Right atrium auricular region (tissue), 2 donors: ENCODE measurements around the gene SLC15A3. TPM values are rescaled to one million over a fixed set of nuclear protein-coding genes. Genes with fewer than 3 reads are reported as not detected.

Experiments
- DNase-seq: peaks from one replicate; pipeline ENCODE4 v3.0.0-alpha.2; 2019; ENCODE audit warnings: low spot score
- H3K27ac ChIP-seq, 2 donors: fragments of 200-600 bp; sonication (generic); 1 replicate in 1 of 2; 2 replicates in 1 of 2; pipeline ENCODE4 v1.5.1; 2016 to 2019
- H3K27me3 ChIP-seq, 2 donors: fragments of 200-600 bp; sonication (generic); one replicate each; pipeline versions ENCODE4 v1.5.1 to v1.6.0; 2017 to 2019
- H3K36me3 ChIP-seq: fragments of 200-600 bp; sonication (generic); one replicate; pipeline ENCODE4 v1.5.1; 2016
- H3K4me1 ChIP-seq, 2 donors: fragments of 200-600 bp; sonication (generic); one replicate each; pipeline versions ENCODE4 v1.5.1 to v1.6.0; 2017 to 2019
- H3K4me3 ChIP-seq, 2 donors: fragments of 200-600 bp; sonication (generic); 1 replicate in 1 of 2; 2 replicates in 1 of 2; pipeline ENCODE4 v1.5.1; 2017 to 2019; ENCODE audit warnings: mild to moderate bottlenecking in 1 of 2, moderate library complexity in 1 of 2
- H3K9me3 ChIP-seq, 2 donors: fragments of 200-600 bp; sonication (generic); one replicate each; pipeline ENCODE4 v1.5.1; 2019
- total RNA-seq, 2 donors: library from RNA; depleted of rRNA; stranded (reverse); fragments of >200 nt; gene quantifications; one replicate each; pipeline ENCODE4 v1.1.0, GENCODE V29; 2016
- TF ChIP-seq, protein P1 (sequence below), 2 donors: fragments of 200-600 bp; sonication (generic); IDR thresholded peaks; one replicate each; pipeline ENCODE4 v1.5.1; 2019; ENCODE audit warnings: antibody characterized with exemption in 2 of 2

The SLC15A3 gene
- total RNA-seq, 2 donors from 2014 or later, result 12.9 to 17.5 TPM

- no peaks in the 10 kb centered on the region for H3K27me3 ChIP-seq
- no peaks in the 10 kb centered on the region for H3K36me3 ChIP-seq
- no peak overlapping the region for H3K4me3 ChIP-seq
- TF ChIP-seq, protein P1, sequence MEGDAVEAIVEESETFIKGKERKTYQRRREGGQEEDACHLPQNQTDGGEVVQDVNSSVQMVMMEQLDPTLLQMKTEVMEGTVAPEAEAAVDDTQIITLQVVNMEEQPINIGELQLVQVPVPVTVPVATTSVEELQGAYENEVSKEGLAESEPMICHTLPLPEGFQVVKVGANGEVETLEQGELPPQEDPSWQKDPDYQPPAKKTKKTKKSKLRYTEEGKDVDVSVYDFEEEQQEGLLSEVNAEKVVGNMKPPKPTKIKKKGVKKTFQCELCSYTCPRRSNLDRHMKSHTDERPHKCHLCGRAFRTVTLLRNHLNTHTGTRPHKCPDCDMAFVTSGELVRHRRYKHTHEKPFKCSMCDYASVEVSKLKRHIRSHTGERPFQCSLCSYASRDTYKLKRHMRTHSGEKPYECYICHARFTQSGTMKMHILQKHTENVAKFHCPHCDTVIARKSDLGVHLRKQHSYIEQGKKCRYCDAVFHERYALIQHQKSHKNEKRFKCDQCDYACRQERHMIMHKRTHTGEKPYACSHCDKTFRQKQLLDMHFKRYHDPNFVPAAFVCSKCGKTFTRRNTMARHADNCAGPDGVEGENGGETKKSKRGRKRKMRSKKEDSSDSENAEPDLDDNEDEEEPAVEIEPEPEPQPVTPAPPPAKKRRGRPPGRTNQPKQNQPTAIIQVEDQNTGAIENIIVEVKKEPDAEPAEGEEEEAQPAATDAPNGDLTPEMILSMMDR (IDR thresholded peaks at IDR 0.05), result no peak
- no peak overlapping the region for H3K27ac ChIP-seq
- H3K9me3 ChIP-seq, result no peaks in the 10 kb centered on the region
- H3K4me1 ChIP-seq, result no peaks in the 10 kb centered on the region
- DNase-seq, result no peak
These were observed 21.7 kb upstream of the SLC15A3 start for GRCh38 chr11:60973699-60974098.

- Histone ChIP-seq H3K27ac (no peak overlapping the region), H3K27me3 (no peaks in the 10 kb centered on the region), H3K9me3 (no peaks in the 10 kb centered on the region), H3K4me3 (no peak overlapping the region), H3K4me1 (no peaks in the 10 kb centered on the region), H3K36me3 (no peaks in the 10 kb centered on the region)
- DNase-seq, result no peak
- TF ChIP-seq, protein P1 (IDR thresholded peaks at IDR 0.05), result no peak
These were observed 20.4 kb upstream of the SLC15A3 start for GRCh38 chr11:60972182-60973030.

DNA sequence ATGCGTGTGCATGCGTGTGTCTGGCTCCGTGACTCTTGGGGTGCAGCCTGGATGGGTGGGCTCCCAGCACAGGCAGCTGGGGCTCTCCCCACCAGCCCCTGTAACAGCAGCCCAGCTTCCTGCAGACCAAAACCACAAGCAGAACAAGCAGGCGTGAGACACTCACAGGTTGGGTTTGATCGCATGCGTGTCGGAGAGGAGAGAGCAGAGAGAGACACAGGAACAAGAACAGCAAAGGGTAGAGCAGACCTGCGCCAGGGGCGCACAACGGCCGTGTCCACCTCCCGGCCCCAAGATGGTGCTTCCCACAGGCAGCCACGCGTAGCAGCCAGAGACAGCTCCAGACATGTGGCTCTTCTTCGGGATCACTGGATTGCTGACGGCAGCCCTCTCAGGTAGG is 19.5 kb upstream of the SLC15A3 start, which contains the start of gene CD6:
CD6 (plus strand) TSS at position 161 of the 400 bp plus-strand sequence; CDS start at position 347, 186 bp downstream.
- H3K36me3 ChIP-seq, result no peaks in the 10 kb centered on the region
- no peak within 1 kb of the TSS for H3K27ac ChIP-seq
- H3K4me1 ChIP-seq, result no peaks in the 10 kb centered on the region
- H3K4me3 ChIP-seq, result no peak within 1 kb of the TSS
- TF ChIP-seq, protein P1 (IDR thresholded peaks at IDR 0.05), result no peak
- H3K9me3 ChIP-seq, result no peaks in the 10 kb centered on the region
- no peaks in the 10 kb centered on the region for H3K27me3 ChIP-seq
- no peak for DNase-seq

GRCh38 chr11:60970890-60971289 is 18.9 kb upstream of the SLC15A3 start:
- Histone ChIP-seq H3K4me3 (no peak overlapping the region), H3K4me1 (no peaks in the 10 kb centered on the region), H3K27ac (no peak overlapping the region), H3K27me3 (no peaks in the 10 kb centered on the region), H3K36me3 (no peaks in the 10 kb centered on the region), H3K9me3 (no peaks in the 10 kb centered on the region)
- DNase-seq, result no peak
- TF ChIP-seq, protein P1 (IDR thresholded peaks at IDR 0.05), result no peak

- no peak overlapping the region for H3K4me3 ChIP-seq
- no peaks in the 10 kb centered on the region for H3K27me3 ChIP-seq
- H3K9me3 ChIP-seq, result no peaks in the 10 kb centered on the region
- no peak overlapping the region for H3K27ac ChIP-seq
- no peak for DNase-seq
- H3K4me1 ChIP-seq, result no peaks in the 10 kb centered on the region
- TF ChIP-seq, protein P1 (IDR thresholded peaks at IDR 0.05), result peak; percentile 80 to 88
- H3K36me3 ChIP-seq, result no peaks in the 10 kb centered on the region
These were observed 18.4 kb upstream of the SLC15A3 start for GRCh38 chr11:60970369-60970774.
